Measurements from ENCODE around the gene BICRAL.

BICRAL gene

DNA sequence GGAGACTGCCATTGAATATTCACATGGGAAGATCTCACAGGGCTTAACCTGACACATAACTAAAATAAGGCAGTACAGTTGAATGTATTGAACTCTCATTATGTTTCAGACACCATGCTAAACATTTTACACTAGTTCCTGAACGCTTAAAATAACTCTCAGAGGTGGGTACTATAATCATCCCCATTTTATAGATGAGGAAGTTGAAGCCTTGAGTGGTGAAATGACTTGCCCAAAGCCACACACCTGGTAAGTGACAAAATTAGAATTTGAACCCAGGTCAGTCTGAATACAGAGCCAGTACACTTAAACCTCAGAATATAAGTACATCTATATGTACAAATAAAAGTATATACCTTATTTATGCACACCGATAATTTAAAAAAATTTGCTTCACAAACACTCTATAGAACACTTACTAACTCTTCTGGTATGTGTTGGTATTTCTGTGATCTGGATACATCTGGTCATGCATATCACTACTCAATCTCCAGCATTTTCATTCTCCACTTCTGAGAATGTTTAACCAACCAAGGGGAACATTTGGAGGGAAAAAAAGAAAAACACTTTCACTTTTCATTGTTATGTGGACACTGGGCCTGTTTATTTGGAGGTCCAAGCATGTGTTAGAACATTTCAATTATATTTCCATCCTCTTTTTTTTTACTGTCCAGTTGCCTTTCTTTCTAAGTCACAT is 4.6 kb upstream of the BICRAL start:
- in situ Hi-C loops (cut with HindIII; ENCODE audit: low sequenced_read_pairs): no loop called here
- no peak overlapping the region for H3K4me3 ChIP-seq (ENCODE audit: low read depth, low read length)
- TF ChIP-seq, protein P1, sequence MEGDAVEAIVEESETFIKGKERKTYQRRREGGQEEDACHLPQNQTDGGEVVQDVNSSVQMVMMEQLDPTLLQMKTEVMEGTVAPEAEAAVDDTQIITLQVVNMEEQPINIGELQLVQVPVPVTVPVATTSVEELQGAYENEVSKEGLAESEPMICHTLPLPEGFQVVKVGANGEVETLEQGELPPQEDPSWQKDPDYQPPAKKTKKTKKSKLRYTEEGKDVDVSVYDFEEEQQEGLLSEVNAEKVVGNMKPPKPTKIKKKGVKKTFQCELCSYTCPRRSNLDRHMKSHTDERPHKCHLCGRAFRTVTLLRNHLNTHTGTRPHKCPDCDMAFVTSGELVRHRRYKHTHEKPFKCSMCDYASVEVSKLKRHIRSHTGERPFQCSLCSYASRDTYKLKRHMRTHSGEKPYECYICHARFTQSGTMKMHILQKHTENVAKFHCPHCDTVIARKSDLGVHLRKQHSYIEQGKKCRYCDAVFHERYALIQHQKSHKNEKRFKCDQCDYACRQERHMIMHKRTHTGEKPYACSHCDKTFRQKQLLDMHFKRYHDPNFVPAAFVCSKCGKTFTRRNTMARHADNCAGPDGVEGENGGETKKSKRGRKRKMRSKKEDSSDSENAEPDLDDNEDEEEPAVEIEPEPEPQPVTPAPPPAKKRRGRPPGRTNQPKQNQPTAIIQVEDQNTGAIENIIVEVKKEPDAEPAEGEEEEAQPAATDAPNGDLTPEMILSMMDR (IDR thresholded peaks at IDR 0.05; ENCODE audit: low read depth, low read length): no peak
- peak; percentile 64 for DNase-seq (ENCODE audit: low read depth, low spot score)

DNA sequence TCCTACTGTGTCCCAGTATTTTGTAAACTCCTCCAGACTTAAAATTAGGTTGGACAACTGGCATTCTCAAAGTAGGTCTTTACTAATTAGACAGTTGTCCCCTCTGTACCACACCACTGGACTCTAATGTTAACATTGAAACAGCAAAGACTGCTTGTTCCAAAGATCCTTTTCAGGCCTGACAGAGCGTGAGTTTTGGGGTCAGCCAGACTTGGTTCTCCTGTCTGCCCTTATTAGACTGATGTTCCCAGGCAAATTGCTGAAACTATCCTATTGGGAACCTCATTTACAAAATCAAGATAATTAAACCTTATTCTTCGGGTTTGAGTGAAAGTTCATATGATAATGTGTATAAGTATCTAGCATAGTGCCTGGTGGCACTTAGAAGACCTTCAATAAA is 3.7 kb upstream of the BICRAL start:
- DNase-seq (ENCODE audit: low read depth, low spot score): no peak
- TF ChIP-seq, protein P1 (IDR thresholded peaks at IDR 0.05; ENCODE audit: low read depth, low read length): no peak
- H3K4me3 ChIP-seq (ENCODE audit: low read depth, low read length): no peak overlapping the region
- in situ Hi-C loops (cut with HindIII; ENCODE audit: low sequenced_read_pairs): no loop called here

DNA sequence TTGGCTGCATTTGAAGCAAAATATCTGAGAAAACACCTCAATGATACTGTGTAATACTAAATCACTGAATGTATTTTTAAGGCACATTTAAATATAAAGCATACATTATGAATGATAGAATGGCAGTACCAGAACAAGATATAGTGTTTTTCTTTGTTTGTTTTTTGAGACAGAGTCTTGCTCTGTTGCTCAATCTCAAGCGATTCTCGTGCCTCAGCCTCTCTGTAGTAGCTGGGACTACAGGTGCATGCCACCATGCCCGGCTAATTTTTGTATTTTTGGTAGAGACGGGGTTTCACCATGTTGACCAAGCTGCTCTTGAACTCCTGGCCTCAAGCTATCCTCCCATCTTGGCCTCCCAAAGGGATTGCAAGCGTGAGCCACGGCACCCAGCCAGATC is 2.3 kb upstream of the BICRAL start:
- H3K4me3 ChIP-seq (ENCODE audit: low read depth, low read length): no peak overlapping the region
- TF ChIP-seq, protein P1 (IDR thresholded peaks at IDR 0.05; ENCODE audit: low read depth, low read length): no peak
- in situ Hi-C loops (cut with HindIII; ENCODE audit: low sequenced_read_pairs): no loop called here
- no peak for DNase-seq (ENCODE audit: low read depth, low spot score)

DNA sequence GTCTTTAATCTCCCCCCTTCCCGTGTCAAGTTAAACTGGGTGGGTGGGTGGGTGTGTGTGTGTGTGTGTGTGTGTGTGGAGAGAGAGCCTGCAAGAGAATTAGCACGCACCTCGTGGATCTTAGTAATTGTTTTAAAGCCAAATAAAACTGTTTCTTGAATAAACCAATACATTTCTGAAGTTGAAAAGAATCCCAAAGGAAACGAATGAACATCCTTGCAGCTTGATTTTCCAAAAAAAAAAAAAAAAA is 381 bp upstream of the BICRAL start:
- in situ Hi-C loops (cut with HindIII; ENCODE audit: low sequenced_read_pairs): no loop called here
- H3K4me3 ChIP-seq (ENCODE audit: low read depth, low read length): peak overlapping the region; percentile 92
- DNase-seq (ENCODE audit: low read depth, low spot score): peak; percentile 60
- TF ChIP-seq, protein P1 (IDR thresholded peaks at IDR 0.05; ENCODE audit: low read depth, low read length): no peak

DNA sequence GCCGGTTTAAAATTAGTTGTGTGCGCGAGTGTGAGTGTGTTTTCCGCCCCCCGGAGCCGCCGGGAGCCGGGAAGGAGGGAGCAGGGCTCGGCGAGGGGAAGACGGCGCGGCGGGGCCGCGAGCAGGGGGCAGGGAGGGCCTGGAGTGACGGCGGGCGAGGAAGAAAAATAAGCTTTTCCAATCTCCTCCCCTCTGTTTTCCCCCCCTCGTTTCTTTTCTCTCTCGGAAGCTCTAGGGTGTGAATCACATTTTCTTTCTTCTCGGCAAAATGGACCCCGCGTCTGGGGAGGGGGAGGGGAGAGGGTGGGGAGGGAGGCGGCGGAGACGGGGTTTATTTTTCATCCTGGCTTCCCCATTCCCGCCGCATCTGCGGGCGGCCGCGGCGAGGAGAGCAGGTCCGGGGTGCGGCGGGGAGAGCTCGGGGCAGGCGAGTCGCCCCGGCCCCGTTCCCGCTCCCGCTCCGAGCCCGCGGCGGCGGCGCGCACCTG is 881 bp downstream of the BICRAL start:
- TF ChIP-seq, protein P1 (IDR thresholded peaks at IDR 0.05; ENCODE audit: low read depth, low read length): no peak
- in situ Hi-C loops (cut with HindIII; ENCODE audit: low sequenced_read_pairs): no loop called here
- peak overlapping the region; percentile 92 for H3K4me3 ChIP-seq (ENCODE audit: low read depth, low read length)
- peak; percentile 97 for DNase-seq (ENCODE audit: low read depth, low spot score)

DNA sequence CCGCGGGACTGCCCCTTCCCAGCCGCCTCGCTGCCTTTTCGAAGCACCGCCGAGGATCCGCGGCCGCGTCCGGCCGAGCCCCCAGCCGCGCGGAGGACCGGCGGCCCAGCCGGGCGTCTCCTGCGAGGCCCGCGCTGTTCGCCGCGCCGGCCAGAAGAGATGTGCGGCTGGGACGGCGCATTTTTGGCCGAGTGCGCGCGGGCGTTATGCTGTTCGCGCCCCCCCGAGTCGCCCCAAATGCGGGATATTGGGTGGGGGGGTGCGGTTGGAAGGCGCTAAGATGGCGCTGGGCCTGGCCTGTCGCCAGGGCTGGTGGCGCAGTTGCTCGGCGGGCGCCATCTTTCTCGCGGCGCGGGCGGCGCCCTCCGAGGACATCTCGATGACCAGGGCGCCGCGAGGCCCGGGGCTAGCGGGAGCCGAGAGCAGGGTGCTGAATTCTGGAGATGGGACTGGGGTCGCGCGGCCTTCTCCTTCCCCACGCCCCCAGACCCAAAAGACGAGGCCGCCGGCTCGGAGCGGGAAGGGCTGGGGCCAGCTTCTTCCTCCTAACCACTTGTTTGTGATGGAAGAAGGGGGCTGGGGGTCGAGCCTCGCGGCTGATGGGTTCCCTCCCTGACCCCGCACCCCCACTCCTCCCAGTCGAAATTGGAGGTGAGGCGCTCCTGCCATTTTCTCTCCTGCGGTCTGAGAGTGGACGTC is 1.5 kb downstream of the BICRAL start:
- in situ Hi-C loops (cut with HindIII; ENCODE audit: low sequenced_read_pairs): no loop called here
- H3K4me3 ChIP-seq (ENCODE audit: low read depth, low read length): peak overlapping the region; percentile 92
- DNase-seq (ENCODE audit: low read depth, low spot score): peak; percentile 74
- TF ChIP-seq, protein P1 (IDR thresholded peaks at IDR 0.05; ENCODE audit: low read depth, low read length): no peak

Data from astrocyte of the spinal cord (primary cell).